GM19193 (cell line): ENCODE data around the gene SLC25A42.

Experiments used
- POLR2A ChIP-seq: IDR thresholded peaks from 4 replicates; pipeline ENCODE4 v1.6.1; 2011; ENCODE audit not compliant: insufficient read depth, insufficient read length; ENCODE audit errors: extremely low read depth

The SLC25A42 gene

DNA sequence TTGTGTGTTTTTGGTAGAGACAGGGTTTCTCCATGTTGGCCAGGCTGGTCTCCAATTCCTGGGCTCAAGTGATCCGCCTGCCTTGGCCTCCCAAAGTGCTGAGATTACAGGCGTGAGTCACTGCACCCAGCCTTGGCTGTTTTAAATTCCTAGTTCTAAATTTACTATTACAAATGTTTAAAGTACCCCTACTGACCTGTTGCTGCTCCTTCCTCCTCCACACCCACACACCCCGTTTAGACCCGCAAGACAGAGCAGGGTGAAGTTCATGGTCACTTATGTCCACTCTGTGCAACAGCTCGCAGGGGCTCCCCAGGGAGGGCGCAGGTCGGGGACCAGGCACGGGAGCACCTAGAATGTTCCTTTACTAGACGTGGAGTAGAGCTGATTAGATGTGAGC lies 45.8 kb downstream of the SLC25A42 start:
- TF ChIP-seq POLR2A: no peak

DNA sequence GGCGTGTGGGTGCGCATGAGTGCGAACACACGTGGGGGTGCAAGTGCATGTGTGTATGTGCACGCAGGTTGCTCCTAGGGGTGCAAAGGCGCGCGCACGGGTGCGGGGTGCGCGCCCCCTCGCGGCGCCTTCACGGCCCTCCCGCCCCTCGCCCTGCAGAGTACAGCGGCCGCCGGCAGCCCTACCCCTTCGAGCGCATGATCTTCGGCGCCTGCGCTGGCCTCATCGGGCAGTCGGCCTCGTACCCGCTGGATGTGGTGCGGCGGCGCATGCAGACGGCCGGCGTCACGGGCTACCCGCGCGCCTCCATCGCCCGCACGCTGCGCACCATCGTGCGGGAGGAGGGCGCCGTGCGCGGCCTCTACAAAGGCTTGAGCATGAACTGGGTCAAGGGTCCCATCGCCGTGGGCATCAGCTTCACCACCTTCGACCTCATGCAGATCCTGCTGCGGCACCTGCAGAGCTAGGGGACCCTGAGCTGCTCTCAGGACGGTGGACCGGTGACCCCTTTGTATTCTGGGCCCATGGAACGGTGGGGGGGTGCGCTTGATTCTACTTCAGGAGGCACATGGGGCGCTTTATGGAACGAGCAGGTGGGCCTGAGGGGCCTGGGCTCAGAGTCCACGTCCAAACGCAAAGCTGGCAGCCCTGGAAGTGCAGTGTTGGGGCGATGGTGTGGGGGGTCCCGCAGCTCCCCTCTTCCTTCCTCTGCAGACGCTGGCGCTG lies 46.8 kb downstream of the SLC25A42 start:
- TF ChIP-seq POLR2A: no peak

DNA sequence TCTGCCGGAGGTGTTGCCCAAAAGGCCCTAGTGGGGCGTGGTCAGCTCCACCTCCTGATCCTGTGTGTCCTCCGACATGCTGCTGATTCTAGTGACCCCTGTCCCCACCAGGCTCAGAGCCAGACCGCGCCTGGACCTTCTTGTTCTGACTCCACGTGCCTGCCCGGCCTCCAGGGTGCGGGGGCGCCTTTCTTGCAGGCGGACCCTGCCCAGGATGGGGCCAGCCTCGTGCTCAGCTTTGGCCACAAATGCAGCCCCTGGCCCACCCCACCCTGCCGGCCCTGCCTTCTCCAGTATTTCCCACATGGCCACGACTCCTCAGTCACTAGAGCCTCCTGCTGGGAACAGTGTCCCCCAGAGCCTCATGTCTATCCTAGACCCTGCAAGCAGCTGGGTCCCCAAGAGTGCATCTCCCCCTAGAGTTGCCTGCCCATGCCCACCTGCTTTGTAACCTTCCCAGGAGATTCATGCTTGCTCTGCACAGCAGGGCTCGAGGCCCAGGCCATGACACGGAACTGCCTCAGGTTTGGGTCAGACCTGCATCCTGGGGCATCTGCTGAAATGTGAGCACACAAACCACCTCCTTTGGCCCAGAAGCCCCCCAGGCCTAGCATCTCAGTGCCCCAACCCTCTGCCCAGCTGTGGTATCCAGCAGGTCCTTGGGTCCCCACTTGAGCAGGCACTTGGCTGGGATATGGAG lies 47.5 kb downstream of the SLC25A42 start:
- no peak for TF ChIP-seq POLR2A

DNA sequence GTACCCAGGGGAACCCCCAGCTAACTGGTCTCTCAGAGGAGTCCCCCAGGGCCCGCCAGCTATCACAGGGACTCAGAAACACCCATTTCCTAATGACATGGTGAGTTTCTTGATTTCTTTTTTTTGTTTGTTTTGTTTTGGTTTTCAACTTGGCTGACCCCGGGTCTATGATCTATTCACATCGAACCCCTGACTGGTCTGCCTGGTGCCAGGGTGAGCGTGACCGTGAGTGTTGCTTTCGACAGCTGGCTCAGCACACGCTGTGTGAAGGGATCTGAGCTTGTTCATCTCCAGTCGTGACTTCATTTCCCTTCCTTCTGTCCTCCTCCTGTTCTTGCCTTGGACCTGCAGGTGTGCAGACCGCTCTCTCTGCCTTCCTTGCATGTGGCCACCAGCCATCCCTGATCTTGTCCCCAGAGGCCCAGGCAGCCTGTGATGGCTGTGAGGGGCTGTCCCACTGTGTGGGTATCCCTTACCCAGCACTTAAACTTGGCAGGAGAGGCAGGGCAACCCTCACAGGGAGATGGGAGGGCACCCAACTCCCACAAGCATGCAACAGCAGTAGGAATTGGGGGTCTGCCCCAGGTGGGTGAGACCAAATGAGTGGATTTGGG lies 48.3 kb downstream of the SLC25A42 start:
- TF ChIP-seq POLR2A: no peak

GRCh38 chr19:19113040-19113626 lies 49.3 kb downstream of the SLC25A42 start:
- TF ChIP-seq POLR2A: no peak

GRCh38 chr19:19115954-19116353 lies 52.2 kb downstream of the SLC25A42 start:
- TF ChIP-seq POLR2A: no peak

- no peak for TF ChIP-seq POLR2A
Observed at GRCh38 chr19:19119325-19120237, 55.8 kb downstream of the SLC25A42 start.

GRCh38 chr19:19120308-19121231 lies 56.8 kb downstream of the SLC25A42 start:
- no peak for TF ChIP-seq POLR2A

DNA sequence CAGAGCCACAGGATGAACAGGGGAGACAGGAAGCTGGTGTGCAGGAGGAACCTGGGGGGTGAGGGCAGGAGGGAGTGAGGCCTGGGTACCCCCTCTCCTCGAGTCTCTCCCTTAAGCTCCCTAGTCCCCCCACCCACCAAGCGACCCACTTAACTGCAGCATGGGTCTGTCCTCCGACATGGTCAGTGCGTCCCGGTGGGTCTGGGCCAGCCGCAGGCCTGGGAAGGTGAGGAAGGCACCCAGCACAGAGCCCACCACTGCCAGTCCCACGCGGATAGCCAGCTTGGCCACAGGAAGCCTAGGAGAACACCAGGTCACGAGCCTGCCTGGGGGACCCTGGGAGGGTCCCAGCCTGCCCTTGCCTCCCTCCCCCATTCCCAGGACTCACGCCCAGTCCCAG lies 57.6 kb downstream of the SLC25A42 start:
- no peak for TF ChIP-seq POLR2A

DNA sequence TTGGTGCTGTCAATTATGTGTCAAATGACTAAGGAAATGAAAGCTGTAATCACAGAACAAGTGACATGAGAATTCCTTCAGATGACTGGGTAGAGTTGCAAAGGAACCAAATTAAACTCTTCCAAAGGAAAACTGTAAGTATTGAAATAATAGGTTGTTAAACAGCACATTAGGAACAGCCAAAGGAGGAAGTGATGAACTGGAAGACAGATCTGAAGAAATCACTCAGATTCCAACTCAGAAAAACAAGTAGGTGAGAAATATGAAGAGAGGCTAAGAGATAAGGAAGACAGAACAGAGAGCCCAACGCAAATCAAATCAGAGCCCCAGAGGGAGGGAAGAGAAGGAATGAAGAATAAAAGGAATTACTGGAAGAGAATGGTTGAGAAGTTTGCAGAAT lies 59.1 kb downstream of the SLC25A42 start:
- TF ChIP-seq POLR2A: no peak

DNA sequence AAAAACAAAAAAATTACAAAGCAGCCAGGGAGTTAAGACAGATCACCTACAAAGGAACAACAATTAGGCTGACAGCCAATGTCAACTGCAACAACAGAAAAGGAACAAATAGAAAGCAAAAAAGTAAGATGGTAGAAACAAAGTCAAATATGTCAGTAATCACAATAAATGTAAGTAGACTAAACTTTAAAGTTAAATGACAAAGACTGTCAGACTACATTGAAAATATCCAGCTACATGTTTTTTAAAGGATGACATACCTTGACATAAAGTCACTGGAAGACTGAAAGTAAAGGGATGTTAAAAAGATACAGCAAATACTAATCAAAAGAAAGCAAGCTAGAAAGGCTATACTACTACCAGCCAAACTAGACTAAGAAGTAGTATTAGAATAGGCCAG lies 59.6 kb downstream of the SLC25A42 start:
- no peak for TF ChIP-seq POLR2A

- TF ChIP-seq POLR2A: no peak
Observed at GRCh38 chr19:19126102-19126501, 62.3 kb downstream of the SLC25A42 start.

GRCh38 chr19:19131989-19132388 lies 68.2 kb downstream of the SLC25A42 start:
- no peak for TF ChIP-seq POLR2A
